Mesenchymal stem cell (in vitro differentiated cells and primary cell): ENCODE results near the gene DONSON.
"Not testable (repeated sequence)": the region's sequence is repeated elsewhere in the genome, so short reads cannot be mapped to it uniquely, and the experiment has no call there.

Source experiments
- DNase-seq: peaks from one replicate; pipeline ENCODE4 v3.0.0-alpha.2; 2013
- H2AFZ ChIP-seq: one replicate; pipeline ENCODE4 v1.6.1; 2013; ENCODE audit warnings: low read depth, mild to moderate bottlenecking, control low read depth, inconsistent platforms, low read length, moderate library complexity
- H2AK5ac ChIP-seq: 2 replicates; pipeline ENCODE4 v1.6.1; 2013; ENCODE audit warnings: low read length, moderate library complexity, mild to moderate bottlenecking, inconsistent platforms; ENCODE audit not compliant: severe bottlenecking
- H2BK120ac ChIP-seq: one replicate; pipeline ENCODE4 v1.6.1; 2013; ENCODE audit warnings: low read depth, mild to moderate bottlenecking, inconsistent platforms, low read length, moderate library complexity
- H2BK12ac ChIP-seq, 2 experiments: one replicate each; pipeline ENCODE4 v1.6.1; 2013; ENCODE audit warnings: inconsistent platforms in 2 of 2, low read length in 2 of 2, mild to moderate bottlenecking in 2 of 2, moderate library complexity in 2 of 2, control low read depth in 1 of 2
- H2BK15ac ChIP-seq: one replicate; pipeline ENCODE4 v1.6.1; 2013; ENCODE audit warnings: mild to moderate bottlenecking, low read depth, inconsistent platforms; ENCODE audit not compliant: poor library complexity, severe bottlenecking
- H2BK5ac ChIP-seq: 2 replicates; pipeline ENCODE4 v1.6.1; 2013; ENCODE audit warnings: low read depth, mild to moderate bottlenecking, low read length, control low read depth, inconsistent platforms; ENCODE audit not compliant: poor library complexity, severe bottlenecking
- H3K14ac ChIP-seq, 2 experiments: one replicate each; pipeline ENCODE4 v1.6.1; 2013; ENCODE audit warnings: inconsistent platforms in 2 of 2, low read length in 2 of 2, control low read depth in 1 of 2, mild to moderate bottlenecking in 1 of 2, moderate library complexity in 1 of 2
- H3K18ac ChIP-seq, 2 experiments: one replicate each; pipeline ENCODE4 v1.6.1; 2013; ENCODE audit warnings: inconsistent platforms in 2 of 2, low read length in 2 of 2, control low read depth in 1 of 2, low read depth in 1 of 2, mild to moderate bottlenecking in 1 of 2
- H3K23ac ChIP-seq, 2 experiments: one replicate each; pipeline ENCODE4 v1.6.1; 2013; ENCODE audit warnings: inconsistent platforms in 2 of 2, low read length in 2 of 2, mild to moderate bottlenecking in 2 of 2, moderate library complexity in 2 of 2, control low read depth in 1 of 2
- H3K27ac ChIP-seq: 2 replicates; pipeline ENCODE4 v1.5.1; 2013; ENCODE audit warnings: mild to moderate bottlenecking, moderate library complexity, low read length, control low read depth, inconsistent platforms; ENCODE audit not compliant: poor library complexity, severe bottlenecking
- H3K27me3 ChIP-seq, 2 experiments: 2 replicates each; pipeline versions ENCODE4 v1.6.1 to v1.7.0; 2013; ENCODE audit warnings: low read length in 2 of 2, mild to moderate bottlenecking in 2 of 2, moderate library complexity in 2 of 2, control low read depth in 1 of 2, inconsistent platforms in 1 of 2; ENCODE audit not compliant: control insufficient read depth in 1 of 2, insufficient read depth in 1 of 2
- H3K36me3 ChIP-seq, 2 experiments: 2 replicates each; pipeline versions ENCODE4 v1.6.1 to v1.7.0; 2013; ENCODE audit warnings: low read length in 2 of 2, control low read depth in 1 of 2, inconsistent platforms in 1 of 2, low read depth in 1 of 2, mild to moderate bottlenecking in 1 of 2; ENCODE audit not compliant: insufficient read depth in 2 of 2, control insufficient read depth in 1 of 2
- H3K4ac ChIP-seq, 2 experiments: one replicate each; pipeline ENCODE4 v1.6.1; 2013; ENCODE audit warnings: inconsistent platforms in 2 of 2, low read length in 2 of 2, mild to moderate bottlenecking in 2 of 2, moderate library complexity in 2 of 2, control low read depth in 1 of 2, low read depth in 1 of 2
- H3K4me1 ChIP-seq: 2 replicates; pipeline ENCODE4 v1.6.1; 2013; ENCODE audit warnings: low read depth, low read length, control low read depth; ENCODE audit not compliant: control insufficient read depth, insufficient read depth
- H3K4me2 ChIP-seq: 2 replicates; pipeline ENCODE4 v1.6.1; 2013; ENCODE audit warnings: low read length, mild to moderate bottlenecking, inconsistent platforms; ENCODE audit not compliant: poor library complexity, severe bottlenecking
- H3K4me3 ChIP-seq, 2 experiments: 2 replicates each; pipeline versions ENCODE4 v1.5.1 to v1.7.0; 2013; ENCODE audit warnings: low read length in 2 of 2, mild to moderate bottlenecking in 2 of 2, control low read depth in 1 of 2, low read depth in 1 of 2; ENCODE audit not compliant: insufficient read depth in 1 of 2
- H3K79me1 ChIP-seq: replicated peaks from 2 replicates; pipeline ENCODE4 v1.6.1; 2013; ENCODE audit warnings: mild to moderate bottlenecking, control low read depth, low read length, inconsistent platforms; ENCODE audit not compliant: poor library complexity, severe bottlenecking
- H3K9ac ChIP-seq: 2 replicates; pipeline ENCODE4 v1.7.0; 2013; ENCODE audit warnings: mild to moderate bottlenecking, low read length, moderate library complexity
- H3K9me3 ChIP-seq: 2 replicates; pipeline ENCODE4 v1.7.0; 2013; ENCODE audit warnings: mild to moderate bottlenecking, low read length; ENCODE audit not compliant: control insufficient read depth
- H4K8ac ChIP-seq: one replicate; pipeline ENCODE4 v1.6.1; 2013; ENCODE audit warnings: inconsistent platforms, mild to moderate bottlenecking, low read length, moderate library complexity
- H4K91ac ChIP-seq: one replicate; pipeline ENCODE4 v1.6.1; 2013; ENCODE audit warnings: mild to moderate bottlenecking, low read length, inconsistent platforms
- WGBS: methylation state at CpG from one replicate; pipeline ENCODE4 v1.1.7; 2013; ENCODE audit warnings: mixed read lengths; 5-methylcytosine and 5-hydroxymethylcytosine counted together

DONSON gene

GRCh38 chr21:33584455-33584854 lies 4.0 kb downstream of the DONSON start:
- H3K14ac ChIP-seq = no peak overlapping the region
- no peak overlapping the region for H4K91ac ChIP-seq
- no peaks in the 10 kb centered on the region for H3K27me3 ChIP-seq
- H4K8ac ChIP-seq = no peak overlapping the region
- DNase-seq = no peak
- no peak overlapping the region for H3K4ac ChIP-seq
- H3K36me3 ChIP-seq = peaks cover 3 to 39% of the 10 kb centered on the region in 2 experiments
- no peak overlapping the region for H3K4me2 ChIP-seq
- H2AFZ ChIP-seq = no peak overlapping the region
- WGBS = 88% methylated on average over 2 of the region's 3 CpGs
- no peak overlapping the region for H3K4me3 ChIP-seq
- H2BK5ac ChIP-seq = no peak overlapping the region
- H2BK12ac ChIP-seq = no peak overlapping the region
- H3K23ac ChIP-seq = no peak overlapping the region
- no peak overlapping the region for H3K27ac ChIP-seq
- no peak overlapping the region for H2AK5ac ChIP-seq
- no peak overlapping the region for H3K18ac ChIP-seq
- peaks cover 3% of the 10 kb centered on the region for H3K4me1 ChIP-seq
- no peaks in the 10 kb centered on the region for H3K9me3 ChIP-seq
- H2BK120ac ChIP-seq = no peak overlapping the region
- H2BK15ac ChIP-seq = no peak overlapping the region
- no peak overlapping the region for H3K9ac ChIP-seq
- H3K79me1 ChIP-seq = peaks cover 17% of the 10 kb centered on the region

- no peak overlapping the region for H3K23ac ChIP-seq
- H2AK5ac ChIP-seq = no peak overlapping the region
- DNase-seq = peak; percentile 37
- H4K8ac ChIP-seq = no peak overlapping the region
- 87% methylated on average over 6 of the region's 7 CpGs for WGBS
- H3K4me1 ChIP-seq = no peaks in the 10 kb centered on the region
- no peak overlapping the region for H3K4ac ChIP-seq
- no peak overlapping the region for H3K4me2 ChIP-seq
- peak overlapping the region; percentile 29 for H3K9ac ChIP-seq
- no peak overlapping the region for H2BK15ac ChIP-seq
- H3K14ac ChIP-seq = no peak overlapping the region
- no peak overlapping the region for H2BK5ac ChIP-seq
- peaks cover 2% of the 10 kb centered on the region for H3K79me1 ChIP-seq
- no peak overlapping the region for H2BK12ac ChIP-seq
- no peak overlapping the region for H2BK120ac ChIP-seq
- H3K27ac ChIP-seq = peak overlapping the region; percentile 49
- H3K18ac ChIP-seq = no peak overlapping the region
- H4K91ac ChIP-seq = no peak overlapping the region
- peaks cover 12 to 74% of the 10 kb centered on the region in 2 experiments for H3K36me3 ChIP-seq
- H3K4me3 ChIP-seq = no peak overlapping the region
- no peaks in the 10 kb centered on the region for H3K27me3 ChIP-seq
- no peak overlapping the region for H2AFZ ChIP-seq
- H3K9me3 ChIP-seq = no peaks in the 10 kb centered on the region
Measured at GRCh38 chr21:33578959-33579542, 9.4 kb downstream of the DONSON start.

- H4K8ac ChIP-seq = no peak overlapping the region
- no peak overlapping the region for H3K4ac ChIP-seq
- no peak overlapping the region for H2AK5ac ChIP-seq
- H3K36me3 ChIP-seq = peaks cover 12 to 80% of the 10 kb centered on the region in 2 experiments
- no peak overlapping the region for H3K18ac ChIP-seq
- H3K9me3 ChIP-seq = no peaks in the 10 kb centered on the region
- H3K9ac ChIP-seq = peak overlapping the region; percentile 37
- H4K91ac ChIP-seq = no peak overlapping the region
- H3K4me2 ChIP-seq = no peak overlapping the region
- WGBS = no CpG with 5 or more reads among the region's 2 CpGs
- H2BK15ac ChIP-seq = no peak overlapping the region
- H3K4me3 ChIP-seq = no peak overlapping the region
- no peak overlapping the region for H2BK12ac ChIP-seq
- no peaks in the 10 kb centered on the region for H3K27me3 ChIP-seq
- DNase-seq = peak; percentile 38
- H3K14ac ChIP-seq = no peak overlapping the region
- H2BK5ac ChIP-seq = no peak overlapping the region
- H3K4me1 ChIP-seq = no peaks in the 10 kb centered on the region
- H3K23ac ChIP-seq = no peak overlapping the region
- H2AFZ ChIP-seq = no peak overlapping the region
- peaks cover 2% of the 10 kb centered on the region for H3K79me1 ChIP-seq
- H3K27ac ChIP-seq = no peak overlapping the region
- H2BK120ac ChIP-seq = no peak overlapping the region
Measured at GRCh38 chr21:33578214-33578613, 10.3 kb downstream of the DONSON start.

- not testable (repeated sequence) for H3K27ac ChIP-seq, H2BK120ac ChIP-seq, H2AK5ac ChIP-seq, H3K23ac ChIP-seq, H3K4me2 ChIP-seq, H3K18ac ChIP-seq, H2BK5ac ChIP-seq, H2AFZ ChIP-seq, H3K9me3 ChIP-seq, DNase-seq, H4K91ac ChIP-seq, H3K4ac ChIP-seq, H3K4me1 ChIP-seq, H3K9ac ChIP-seq, H3K79me1 ChIP-seq, H4K8ac ChIP-seq, H3K14ac ChIP-seq, H2BK15ac ChIP-seq, H3K4me3 ChIP-seq, H2BK12ac ChIP-seq, H3K27me3 ChIP-seq
- H3K36me3 ChIP-seq = peaks cover 9 to 84% of the 10 kb centered on the region in 2 experiments
- no CpG with 5 or more reads among the region's 2 CpGs for WGBS
Measured at GRCh38 chr21:33576741-33577141, 11.7 kb downstream of the DONSON start.
